Fibroblast of lung (primary cell): ENCODE data around the gene CDH19. TPM values are rescaled to one million over a fixed set of nuclear protein-coding genes. Genes with fewer than 3 reads are reported as not detected.

Source experiments
- DNase-seq, 2 donors: peaks; one replicate each; pipeline versions ENCODE4 v3.0.0 to v3.0.0-alpha.2; 2010; ENCODE audit warnings: low read depth in 2 of 2
- H2AFZ ChIP-seq: 2 replicates; pipeline ENCODE4 v1.5.1; 2012; ENCODE audit warnings: low read length, control low read depth, inconsistent platforms
- H3K27ac ChIP-seq: 2 replicates; pipeline ENCODE4 v1.5.1; 2011; ENCODE audit warnings: low read length, control low read depth; ENCODE audit not compliant: insufficient read depth
- H3K27me3 ChIP-seq: 2 replicates; pipeline ENCODE4 v1.5.1; 2011; ENCODE audit warnings: mild to moderate bottlenecking, low read length; ENCODE audit not compliant: control insufficient read depth, insufficient read depth
- H3K36me3 ChIP-seq: 2 replicates; pipeline ENCODE4 v1.5.1; 2011; ENCODE audit warnings: low read length; ENCODE audit not compliant: control insufficient read depth, insufficient read depth
- H3K4me1 ChIP-seq: 2 replicates; pipeline ENCODE4 v1.5.1; 2011; ENCODE audit warnings: low read length; ENCODE audit not compliant: control insufficient read depth, insufficient read depth; ENCODE audit errors: extremely low read depth
- H3K4me2 ChIP-seq: 2 replicates; pipeline ENCODE4 v1.5.1; 2011; ENCODE audit warnings: low read length, control low read depth; ENCODE audit not compliant: insufficient read depth; ENCODE audit errors: extremely low read depth
- H3K4me3 ChIP-seq, 4 experiments: fragments of 200-600 bp in 1 of 4; sonication (generic) in 1 of 4; replicated peaks in 1 of 4; 2 replicates each; pipeline ENCODE4 v1.5.1; 2011 to 2016; ENCODE audit warnings: low read length in 4 of 4, low read depth in 3 of 4, mild to moderate bottlenecking in 3 of 4, control low read depth in 2 of 4, inconsistent platforms in 1 of 4, mixed read lengths in 1 of 4; ENCODE audit not compliant: insufficient read depth in 1 of 4; ENCODE audit errors: control extremely low read depth in 1 of 4
- H3K79me2 ChIP-seq: 2 replicates; pipeline ENCODE4 v1.5.1; 2012; ENCODE audit warnings: mild to moderate bottlenecking, low read length, inconsistent platforms; ENCODE audit not compliant: control insufficient read depth, insufficient read depth
- H3K9ac ChIP-seq: 2 replicates; pipeline ENCODE4 v1.5.1; 2011; ENCODE audit warnings: mild to moderate bottlenecking, low read length, control low read depth; ENCODE audit not compliant: insufficient read depth
- H3K9me3 ChIP-seq: 2 replicates; pipeline ENCODE4 v1.5.1; 2012; ENCODE audit warnings: low read depth, low read length; ENCODE audit not compliant: control insufficient read depth, insufficient read depth
- H4K20me1 ChIP-seq: 2 replicates; pipeline ENCODE4 v1.5.1; 2011; ENCODE audit warnings: low read length; ENCODE audit not compliant: control insufficient read depth, insufficient read depth; ENCODE audit errors: extremely low read depth
- CTCF ChIP-seq, 2 donors: IDR thresholded peaks in 1 of 2; conservative IDR thresholded peaks in 1 of 2; 1 replicate in 1 of 2; 2 replicates in 1 of 2; pipeline ENCODE4 v1.5.1; 2011 to 2012; ENCODE audit warnings: low read length in 2 of 2, control low read depth in 1 of 2, inconsistent platforms in 1 of 2, low read depth in 1 of 2, mild to moderate bottlenecking in 1 of 2
- EZH2 ChIP-seq: IDR thresholded peaks from 2 replicates; pipeline ENCODE4 v1.5.1; 2012; ENCODE audit warnings: low read length, control low read depth, mild to moderate bottlenecking; ENCODE audit errors: missing control alignments
- polyA minus RNA-seq: library from RNA; depleted of rRNA, polyadenylated mRNA; stranded (reverse); fragments of >200 nt; gene quantifications from 2 replicates; pipeline ENCODE4 v1.2.3, GENCODE V29; 2011; ENCODE audit warnings: low replicate concordance
- polyA plus RNA-seq, 2 donors: library from polyadenylated mRNA; depleted of rRNA in 1 of 2; stranded (reverse) in 1 of 2; unstranded in 1 of 2; fragments of >200 nt; gene quantifications; 2 replicates each; pipeline ENCODE4 v1.2.1, GENCODE V29; 2011 to 2012; ENCODE audit warnings: missing spikeins in 1 of 2
- total RNA-seq: library from RNA; depleted of rRNA; stranded (reverse); fragments of >200 nt; gene quantifications from 2 replicates; pipeline ENCODE4 v1.2.1, GENCODE V29; 2014

CDH19 gene
- not detected in 2 replicates for total RNA-seq
- not detected in 2 replicates for polyA plus RNA-seq
- not detected in 2 replicates for polyA plus RNA-seq (2012)
- not detected in 2 replicates for polyA minus RNA-seq

GRCh38 chr18:66603941-66604627 lies at the start of gene CDH19:
TSS of gene CDH19 (minus strand) at chr18:66604090. CDS start at chr18:66572204, 31,886 bp downstream.
- no peak for TF ChIP-seq EZH2
- no peak for TF ChIP-seq CTCF (conservative IDR thresholded peaks at IDR 0.05 in 1 of 2, IDR thresholded peaks at IDR 0.05 in 1 of 2; ENCODE audit: low read depth in 1 of 2, low read length in 2 of 2)
- H3K79me2 ChIP-seq = no peaks in the 10 kb centered on the region
- no peaks in the 10 kb centered on the region for H3K4me1 ChIP-seq
- H3K4me2 ChIP-seq = no peak within 1 kb of the TSS
- no peaks in the 10 kb centered on the region for H3K36me3 ChIP-seq
- H4K20me1 ChIP-seq = no peaks in the 10 kb centered on the region
- H3K27me3 ChIP-seq = no peaks in the 10 kb centered on the region
- no peak within 1 kb of the TSS for H2AFZ ChIP-seq
- no peak within 1 kb of the TSS for H3K4me3 ChIP-seq
- no peak within 1 kb of the TSS for H3K9ac ChIP-seq
- DNase-seq = no peak
- H3K9me3 ChIP-seq = no peaks in the 10 kb centered on the region
- no peak within 1 kb of the TSS for H3K27ac ChIP-seq

GRCh38 chr18:66647671-66648070 lies 43.8 kb upstream of the CDH19 start:
- no peaks in the 10 kb centered on the region for H4K20me1 ChIP-seq
- no peaks in the 10 kb centered on the region for H3K79me2 ChIP-seq
- no peaks in the 10 kb centered on the region for H3K36me3 ChIP-seq
- no peaks in the 10 kb centered on the region for H3K9me3 ChIP-seq
- H3K27ac ChIP-seq = no peak overlapping the region
- H3K4me2 ChIP-seq = no peak overlapping the region
- H3K9ac ChIP-seq = no peak overlapping the region
- TF ChIP-seq CTCF (conservative IDR thresholded peaks at IDR 0.05 in 1 of 2, IDR thresholded peaks at IDR 0.05 in 1 of 2; ENCODE audit: low read depth in 1 of 2, low read length in 2 of 2) (no peak), EZH2 (no peak)
- H2AFZ ChIP-seq = no peak overlapping the region
- DNase-seq = no peak
- no peaks in the 10 kb centered on the region for H3K4me1 ChIP-seq
- H3K4me3 ChIP-seq = no peak overlapping the region
- no peaks in the 10 kb centered on the region for H3K27me3 ChIP-seq

GRCh38 chr18:66646609-66647008 lies 42.7 kb upstream of the CDH19 start:
- no peaks in the 10 kb centered on the region for H3K4me1 ChIP-seq
- no peaks in the 10 kb centered on the region for H3K79me2 ChIP-seq
- no peak overlapping the region for H2AFZ ChIP-seq
- DNase-seq = peak in 1 of 2 donors; percentile 55
- no peaks in the 10 kb centered on the region for H3K9me3 ChIP-seq
- H4K20me1 ChIP-seq = no peaks in the 10 kb centered on the region
- H3K36me3 ChIP-seq = no peaks in the 10 kb centered on the region
- H3K4me2 ChIP-seq = no peak overlapping the region
- no peak overlapping the region for H3K27ac ChIP-seq
- no peak overlapping the region for H3K4me3 ChIP-seq
- no peak for TF ChIP-seq EZH2
- TF ChIP-seq CTCF (conservative IDR thresholded peaks at IDR 0.05 in 1 of 2, IDR thresholded peaks at IDR 0.05 in 1 of 2; ENCODE audit: low read depth in 1 of 2, low read length in 2 of 2) = no peak
- no peaks in the 10 kb centered on the region for H3K27me3 ChIP-seq
- no peak overlapping the region for H3K9ac ChIP-seq
